ENCODE measurements around the gene GABRG2.

The GABRG2 gene

GRCh38 chr5:162128117-162128516, 60.5 kb downstream of the GABRG2 start:
- no peak for TF ChIP-seq CTCF (IDR thresholded peaks at IDR 0.05; ENCODE audit: low read depth, low read length)
- H3K4me3 ChIP-seq (ENCODE audit: low read depth, low read length) = no peak overlapping the region

- no peak overlapping the region for H3K4me3 ChIP-seq (ENCODE audit: low read depth, low read length)
- no peak for TF ChIP-seq CTCF (IDR thresholded peaks at IDR 0.05; ENCODE audit: low read depth, low read length)
Measured at GRCh38 chr5:162132348-162132747, 64.8 kb downstream of the GABRG2 start.

GRCh38 chr5:162139190-162139589, 71.6 kb downstream of the GABRG2 start:
- TF ChIP-seq CTCF (IDR thresholded peaks at IDR 0.05; ENCODE audit: low read depth, low read length) = no peak
- no peak overlapping the region for H3K4me3 ChIP-seq (ENCODE audit: low read depth, low read length)

GRCh38 chr5:162154242-162154641, 86.7 kb downstream of the GABRG2 start:
- H3K4me3 ChIP-seq (ENCODE audit: low read depth, low read length) = no peak overlapping the region
- no peak for TF ChIP-seq CTCF (IDR thresholded peaks at IDR 0.05; ENCODE audit: low read depth, low read length)

GRCh38 chr5:162160401-162160800, 92.8 kb downstream of the GABRG2 start:
- TF ChIP-seq CTCF (IDR thresholded peaks at IDR 0.05; ENCODE audit: low read depth, low read length) = no peak
- no peak overlapping the region for H3K4me3 ChIP-seq (ENCODE audit: low read depth, low read length)

GRCh38 chr5:162163663-162164062, 96.1 kb downstream of the GABRG2 start:
- TF ChIP-seq CTCF (IDR thresholded peaks at IDR 0.05; ENCODE audit: low read depth, low read length) = no peak
- no peak overlapping the region for H3K4me3 ChIP-seq (ENCODE audit: low read depth, low read length)

- no peak for TF ChIP-seq CTCF (IDR thresholded peaks at IDR 0.05; ENCODE audit: low read depth, low read length)
Measured at GRCh38 chr5:162174358-162174974, 106.9 kb downstream of the GABRG2 start.

More at GRCh38 chr5:162174358-162174974, 106.9 kb downstream of the GABRG2 start:
- no peak overlapping the region for H3K4me3 ChIP-seq (ENCODE audit: low read depth, low read length)

Measured in WI38 (cell line).